Activated CD4-positive, alpha-beta T cell treated with anti-CD3 and anti-CD28 coated beads, Interleukin-2, amount 50 U/mL, for 48 hours (primary cell): ENCODE measurements around the gene RASA3.
"Not testable (repeated sequence)": the region's sequence is repeated elsewhere in the genome, so short reads cannot be mapped to it uniquely, and the experiment has no call there.

Experiments used
- DNase-seq, 2 experiments: peaks; one replicate each; pipeline ENCODE4 v3.0.0-alpha.2; 2020

Gene RASA3

GRCh38 chr13:113998781-113999617 lies 133.4 kb downstream of the RASA3 start:
- DNase-seq, result no peak

- DNase-seq, result no peak
Measured at GRCh38 chr13:113997845-113998751, 134.3 kb downstream of the RASA3 start.

GRCh38 chr13:113996912-113997745 lies 135.3 kb downstream of the RASA3 start:
- no peak for DNase-seq

GRCh38 chr13:113996081-113996911 lies 136.1 kb downstream of the RASA3 start:
- no peak for DNase-seq

- DNase-seq, result no peak
Measured at GRCh38 chr13:113995051-113995601, 137.3 kb downstream of the RASA3 start.

- no peak for DNase-seq
Measured at GRCh38 chr13:113992276-113993005, 140.0 kb downstream of the RASA3 start.

- DNase-seq, result no peak
Measured at GRCh38 chr13:113991676-113992179, 140.7 kb downstream of the RASA3 start.

GRCh38 chr13:113991191-113991669 lies 141.2 kb downstream of the RASA3 start:
- no peak for DNase-seq

- DNase-seq, result no peak
Measured at GRCh38 chr13:113990321-113990837, 142.0 kb downstream of the RASA3 start.

- DNase-seq, result no peak
Measured at GRCh38 chr13:113989585-113990300, 142.7 kb downstream of the RASA3 start.

GRCh38 chr13:113988859-113989258 lies 143.6 kb downstream of the RASA3 start:
- DNase-seq, result not testable (repeated sequence)

- no peak for DNase-seq
Measured at GRCh38 chr13:113982296-113982661, 150.1 kb downstream of the RASA3 start.

GRCh38 chr13:113981611-113982295 lies 150.7 kb downstream of the RASA3 start:
- no peak for DNase-seq

- DNase-seq, result no peak
Measured at GRCh38 chr13:113981194-113981605, 151.2 kb downstream of the RASA3 start.

GRCh38 chr13:113980489-113981064 lies 151.8 kb downstream of the RASA3 start:
- DNase-seq, result no peak

GRCh38 chr13:113979791-113980471 lies 152.5 kb downstream of the RASA3 start:
- DNase-seq, result no peak

- no peak for DNase-seq
Measured at GRCh38 chr13:113978741-113979481, 153.5 kb downstream of the RASA3 start.
